Astrocyte (in vitro differentiated cells and primary cell): ENCODE results near the gene HOMER3.

ENCODE experiments used
- CTCF ChIP-seq: IDR thresholded peaks from 2 replicates; pipeline ENCODE4 v1.5.1; 2011; ENCODE audit warnings: low read depth, mild to moderate bottlenecking, inconsistent platforms, low read length, moderate library complexity; ENCODE audit not compliant: insufficient read depth
- EZH2 ChIP-seq: IDR thresholded peaks from 2 replicates; pipeline ENCODE4 v1.6.1; 2012; ENCODE audit warnings: mild to moderate bottlenecking, low read length, inconsistent platforms; ENCODE audit not compliant: insufficient read depth

GRCh38 chr19:18984251-18984650 lies 43.2 kb upstream of the HOMER3 start:
- TF ChIP-seq CTCF, result no peak
- TF ChIP-seq EZH2, result no peak
